ENCODE measurements around the gene AGER.

- TF ChIP-seq EZH2 (IDR thresholded peaks at IDR 0.05; ENCODE audit: borderline replicate concordance, low read depth, low read length, severe bottlenecking) (no peak), CTCF (IDR thresholded peaks at IDR 0.05; ENCODE audit: borderline replicate concordance, extremely low read depth, low read length, poor library complexity, severe bottlenecking) (no peak)
These were observed 20.3 kb downstream of the AGER start for GRCh38 chr6:32163559-32164258.
